K562 (cell line): ENCODE results near the gene PCDHGA4. TPM values are rescaled to one million over a fixed set of nuclear protein-coding genes. Genes with fewer than 3 reads are reported as not detected.
"Not testable (repeated sequence)": the region's sequence is repeated elsewhere in the genome, so short reads cannot be mapped to it uniquely, and the experiment has no call there.

Experiments used
- ATAC-seq: fragments of 200-7000 bp; cut with Tn5 transposase; 3 replicates; pipeline ENCODE4 v1.9.1; 2020; ENCODE audit warnings: moderate library complexity
- BruUV-seq: library from RNA; stranded (reverse); fragments of 400-500 nt; replicated peaks from 2 replicates; lab custom pipeline; 2021; lab: Mats Ljungman, UMichigan
- CTCF ChIA-PET: fragments of 300-600 bp; formaldehyde crosslinking; extraction: SDS; loops from one replicate; lab custom pipeline; 2021; ENCODE audit warnings: low intra/inter-chr PET ratio; lab: Yijun Ruan, JAX
- POLR2A ChIA-PET: fragments of 300-600, 350-650 bp; sonication (Branson Sonifier 250); formaldehyde crosslinking; extraction: SDS; loops from one replicate; lab custom pipeline; 2021; ENCODE audit warnings: antibody characterized with exemption, inconsistent platforms; lab: Yijun Ruan, JAX
- DNase-seq, 4 experiments: peaks; one replicate each; pipeline versions ENCODE4 v3.0.0 to v3.0.0-alpha.2; 2011 to 2018; ENCODE audit warnings: low spot score in 3 of 4, mixed read lengths in 3 of 4; ENCODE audit errors: extremely low read depth in 1 of 4
- FAIRE-seq: peaks from 2 replicates; lab custom pipeline; 2011; peaks lifted over from hg19 to GRCh38; lab: Jason Lieb, UNC
- H2AFZ ChIP-seq: 2 replicates; pipeline ENCODE4 v1.6.0; 2011; ENCODE audit warnings: low read depth, low read length, control low read depth, inconsistent platforms
- H3K27ac ChIP-seq: fragments of 200-600 bp; 3 replicates; pipeline ENCODE4 v1.8.0; 2011; ENCODE audit warnings: low read depth, mild to moderate bottlenecking, control low read depth, inconsistent platforms, low read length, moderate library complexity, mixed read lengths; ENCODE audit errors: extremely low read depth
- H3K27me3 ChIP-seq, 2 experiments: fragments of 300-600 bp in 1 of 2; 2 replicates in 1 of 2; 3 replicates in 1 of 2; pipeline versions ENCODE4 v1.6.0 to v1.8.0; 2011; ENCODE audit warnings: inconsistent platforms in 2 of 2, low read length in 2 of 2, mild to moderate bottlenecking in 1 of 2, mixed read lengths in 1 of 2, moderate library complexity in 1 of 2; ENCODE audit not compliant: control insufficient read depth in 2 of 2, insufficient read depth in 2 of 2
- H3K36me3 ChIP-seq: fragments of 300-600 bp; 3 replicates; pipeline ENCODE4 v1.8.0; 2011; ENCODE audit warnings: mild to moderate bottlenecking, low read length, inconsistent platforms; ENCODE audit not compliant: control insufficient read depth, insufficient read depth
- H3K4me1 ChIP-seq, 2 experiments: fragments of 200-600 bp in 1 of 2; replicated peaks in 1 of 2; 2 replicates in 1 of 2; 3 replicates in 1 of 2; pipeline versions ENCODE4 v1.5.1 to v1.8.0; 2011; ENCODE audit warnings: inconsistent platforms in 2 of 2, low read length in 2 of 2, mild to moderate bottlenecking in 1 of 2, mixed read lengths in 1 of 2, moderate library complexity in 1 of 2; ENCODE audit not compliant: control insufficient read depth in 2 of 2, insufficient read depth in 2 of 2
- H3K4me2 ChIP-seq: 2 replicates; pipeline ENCODE4 v1.6.1; 2011; ENCODE audit warnings: low read length, control low read depth, inconsistent platforms, mixed read lengths; ENCODE audit not compliant: insufficient read depth
- H3K4me3 ChIP-seq: fragments of 200-600 bp; sonication (generic), shearing (Covaris generic); 2 replicates; pipeline ENCODE4 v1.5.1; 2016; ENCODE audit warnings: control low read depth, inconsistent platforms
- H3K79me2 ChIP-seq: fragments of 200-600 bp; 3 replicates; pipeline ENCODE4 v1.8.0; 2011; ENCODE audit warnings: low read length, inconsistent platforms; ENCODE audit not compliant: control insufficient read depth, insufficient read depth
- H3K9ac ChIP-seq, 2 experiments: 2 replicates each; pipeline versions ENCODE4 v1.6.0 to v1.6.1; 2011; ENCODE audit warnings: low read depth in 2 of 2, low read length in 2 of 2, control low read depth in 1 of 2, inconsistent platforms in 1 of 2, mild to moderate bottlenecking in 1 of 2, mixed read lengths in 1 of 2; ENCODE audit not compliant: insufficient read depth in 1 of 2
- H3K9me1 ChIP-seq: one replicate; pipeline ENCODE4 v1.6.0; 2011; ENCODE audit warnings: inconsistent platforms, mild to moderate bottlenecking, low read length, moderate library complexity; ENCODE audit not compliant: control insufficient read depth, insufficient read depth
- H3K9me3 ChIP-seq: replicated peaks from 2 replicates; pipeline ENCODE4 v1.5.1; 2011; ENCODE audit warnings: low read depth, low read length, inconsistent platforms; ENCODE audit not compliant: control insufficient read depth, insufficient read depth
- H4K20me1 ChIP-seq: replicated peaks from 2 replicates; pipeline ENCODE4 v1.6.1; 2011; ENCODE audit warnings: low read length, inconsistent platforms, mixed read lengths; ENCODE audit not compliant: control insufficient read depth, insufficient read depth
- NRF1 ChIP-seq, 2 experiments: fragments of 450-650 bp; IDR thresholded peaks in 1 of 2; conservative IDR thresholded peaks in 1 of 2; 2 replicates each; pipeline ENCODE4 v1.6.1; 2014; ENCODE audit warnings: mild to moderate bottlenecking in 2 of 2
- RAD21 ChIP-seq, 2 experiments: fragments of 250-450 bp in 1 of 2; fragments of 450-650 bp in 1 of 2; sonication (Bioruptor Pico) in 1 of 2; formaldehyde crosslinking in 1 of 2; IDR thresholded peaks in 1 of 2; conservative IDR thresholded peaks in 1 of 2; 2 replicates each; pipeline versions ENCODE4 v1.4.0 to v1.8.0; 2020 to 2022; ENCODE audit warnings: mild to moderate bottlenecking in 2 of 2, moderate library complexity in 1 of 2
- WGBS: fragments of 100-300 bp; shearing (Covaris generic); methylation state at CpG from one replicate; pipeline ENCODE4 v1.1.6; 2016; ENCODE audit warnings: low coverage, mixed read lengths; ENCODE audit not compliant: insufficient coverage; ENCODE audit errors: missing lambda C conversion rate; 5-methylcytosine and 5-hydroxymethylcytosine counted together
- in situ Hi-C: fragments of 300-500 bp; cut with MboI; formaldehyde crosslinking; loops from 4 replicates; pipeline ENCODE4 v1.15.0; 2018; ENCODE audit warnings: inconsistent platforms, mixed read lengths
- intact Hi-C: fragments of 100-400 bp; cut with micrococcal nuclease; formaldehyde crosslinking; loops from 2 replicates; pipeline ENCODE4 v1.14.2; 2022
- polyA plus RNA-seq, 8 experiments: library from polyadenylated mRNA; depleted of rRNA in 4 of 8; stranded (reverse) in 5 of 8; unstranded in 3 of 8; fragments of >200 nt; fragmentation: Nextera tagmentation in 2 of 8; fragmentation: Illumina TruSeq in 1 of 8; extraction: Ambion mirVana in 2 of 8; extraction: Trizol in 1 of 8; gene quantifications; 2 replicates each; pipeline versions ENCODE4 v1.2.1 to v1.2.3, GENCODE V29; 2011 to 2014; ENCODE audit warnings: inconsistent platforms in 1 of 8, missing spikeins in 1 of 8
- total RNA-seq, 7 experiments: library from RNA; depleted of rRNA in 6 of 7; stranded (reverse); fragments of >200 nt in 6 of 7; fragmentation: Illumina TruSeq in 2 of 7; extraction: Trizol in 2 of 7; gene quantifications; 2 replicates each; pipeline versions ENCODE4 v1.2.1 to v1.2.3, GENCODE V29; 2011 to 2021; ENCODE audit warnings: low replicate concordance in 1 of 7
- TF ChIP-seq, protein P1 (sequence below), 3 experiments: IDR thresholded peaks in 2 of 3; conservative IDR thresholded peaks in 1 of 3; 2 replicates each; pipeline ENCODE4 v1.5.1; 2011 to 2012; ENCODE audit warnings: low read length in 3 of 3, mild to moderate bottlenecking in 3 of 3, control low read depth in 2 of 3, improper control_type of control experiment in 1 of 3, inconsistent platforms in 1 of 3, low read depth in 1 of 3, mixed read lengths in 1 of 3, moderate library complexity in 1 of 3; ENCODE audit not compliant: insufficient read depth in 2 of 3

The PCDHGA4 gene
- total and polyA plus RNA-seq, 9 of the 15 experiments (the other 6 are each of a cell fraction or from before 2014, with no cell fraction given): 0.12 to 0.40 (median 0.36) TPM; not detected in 2

DNA sequence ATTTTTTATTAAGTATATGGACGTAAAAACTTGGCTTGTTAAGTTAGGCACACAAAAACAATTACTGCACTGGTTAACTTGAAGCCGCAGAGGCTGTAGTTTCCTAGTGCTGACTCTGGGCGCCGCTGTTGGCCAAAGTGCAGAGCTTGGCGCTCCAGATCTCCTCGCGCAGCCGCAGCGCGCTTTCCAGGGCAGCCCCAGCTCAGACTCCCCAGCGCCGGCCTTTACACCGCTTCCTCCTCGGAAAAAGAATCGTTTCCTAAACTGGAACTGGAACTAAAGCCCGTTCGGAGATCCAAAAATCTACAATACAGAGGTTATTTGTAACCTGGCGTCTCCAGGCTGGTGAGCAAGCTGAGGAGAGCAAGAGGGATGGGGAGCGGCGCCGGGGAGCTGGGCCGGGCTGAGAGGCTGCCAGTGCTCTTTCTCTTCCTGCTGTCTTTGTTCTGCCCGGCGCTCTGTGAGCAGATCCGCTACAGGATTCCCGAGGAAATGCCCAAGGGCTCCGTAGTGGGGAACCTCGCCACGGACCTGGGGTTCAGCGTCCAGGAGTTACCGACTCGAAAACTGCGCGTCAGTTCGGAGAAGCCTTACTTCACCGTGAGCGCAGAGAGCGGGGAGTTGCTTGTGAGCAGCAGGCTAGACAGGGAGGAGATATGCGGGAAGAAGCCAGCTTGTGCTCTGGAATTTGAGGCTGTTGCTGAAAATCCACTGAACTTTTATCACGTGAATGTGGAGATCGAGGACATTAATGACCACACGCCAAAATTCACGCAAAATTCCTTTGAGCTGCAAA is 43.1 kb downstream of the PCDHGA4 start, which contains the start of gene PCDHGB5:
Gene PCDHGB5 (plus strand): TSS at position 192 of the 796 bp plus-strand sequence. CDS start 181 bp downstream, at position 373.
- 6% methylated on average over 20 of the region's 43 CpGs for WGBS
- peak within 1 kb of the TSS; percentile 18; the same call in 1 of the 2 replicates for H3K4me3 ChIP-seq
- FAIRE-seq: peak; percentile 48
- peaks cover 0 to 14% of the 10 kb centered on the region in 2 experiments; a peak in 3 of 5 replicates for H3K4me1 ChIP-seq
- peak; percentile 99 for ATAC-seq
- BruUV-seq, CTCF ChIA-PET, H3K36me3 ChIP-seq, H3K9ac ChIP-seq, H3K79me2 ChIP-seq, in situ Hi-C loops, H3K4me2 ChIP-seq, intact Hi-C loops, H4K20me1 ChIP-seq, H2AFZ ChIP-seq, H3K27ac ChIP-seq: not testable (repeated sequence)
- POLR2A ChIA-PET: interaction anchor here (0.6 to 1.1 kb wide), 2 partner anchors 9 to 13 kb away, joined by 3 read pairs; no protein-coding TSS in a partner anchor
- H3K27me3 ChIP-seq: peaks cover 0 to 32% of the 10 kb centered on the region in 2 experiments; a peak in 3 of 5 replicates
- TF ChIP-seq, protein P1, sequence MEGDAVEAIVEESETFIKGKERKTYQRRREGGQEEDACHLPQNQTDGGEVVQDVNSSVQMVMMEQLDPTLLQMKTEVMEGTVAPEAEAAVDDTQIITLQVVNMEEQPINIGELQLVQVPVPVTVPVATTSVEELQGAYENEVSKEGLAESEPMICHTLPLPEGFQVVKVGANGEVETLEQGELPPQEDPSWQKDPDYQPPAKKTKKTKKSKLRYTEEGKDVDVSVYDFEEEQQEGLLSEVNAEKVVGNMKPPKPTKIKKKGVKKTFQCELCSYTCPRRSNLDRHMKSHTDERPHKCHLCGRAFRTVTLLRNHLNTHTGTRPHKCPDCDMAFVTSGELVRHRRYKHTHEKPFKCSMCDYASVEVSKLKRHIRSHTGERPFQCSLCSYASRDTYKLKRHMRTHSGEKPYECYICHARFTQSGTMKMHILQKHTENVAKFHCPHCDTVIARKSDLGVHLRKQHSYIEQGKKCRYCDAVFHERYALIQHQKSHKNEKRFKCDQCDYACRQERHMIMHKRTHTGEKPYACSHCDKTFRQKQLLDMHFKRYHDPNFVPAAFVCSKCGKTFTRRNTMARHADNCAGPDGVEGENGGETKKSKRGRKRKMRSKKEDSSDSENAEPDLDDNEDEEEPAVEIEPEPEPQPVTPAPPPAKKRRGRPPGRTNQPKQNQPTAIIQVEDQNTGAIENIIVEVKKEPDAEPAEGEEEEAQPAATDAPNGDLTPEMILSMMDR (IDR thresholded peaks at IDR 0.05 in 2 of 3, conservative IDR thresholded peaks at IDR 0.05 in 1 of 3; ENCODE audit: insufficient read depth in 2 of 3, low read depth in 1 of 3, low read length in 3 of 3): peak; percentile 55 to 68 (median 64)
- TF ChIP-seq RAD21 (CRISPR knock-in tag; conservative IDR thresholded peaks at IDR 0.05 in 1 of 2, IDR thresholded peaks at IDR 0.05 in 1 of 2) (peak in 1 of 2 experiments; percentile 41; a peak in 2 of 4 replicates), NRF1 (conservative IDR thresholded peaks at IDR 0.05 in 1 of 2, IDR thresholded peaks at IDR 0.05 in 1 of 2) (peak; percentile 89 to 90)
- TF ChIP-seq, all 486 proteins: peak for 3; not testable (repeated sequence) for 483
- peak in 3 of 4 experiments; percentile 13 to 58 (median 23) for DNase-seq
- H3K9me1 ChIP-seq, H3K9me3 ChIP-seq: not testable (repeated sequence)
